ENCODE results near the gene LEF1.

The LEF1 gene

GRCh38 chr4:108070775-108071174 is 98.0 kb downstream of the LEF1 start:
- H3K27me3 ChIP-seq (replicated peaks), result no peaks in the 10 kb centered on the region
- no peak for DNase-seq
- H3K36me3 ChIP-seq (replicated peaks), result no peaks in the 10 kb centered on the region
- TF ChIP-seq CTCF (IDR thresholded peaks at IDR 0.05; ENCODE audit: low read depth, low read length, missing control alignments), result no peak
- no peak overlapping the region for H3K27ac ChIP-seq
- in situ Hi-C loops (cut with HindIII; ENCODE audit: low pct_ligation_motif_present, low sequenced_read_pairs), result no loop called here
- H3K4me3 ChIP-seq (ENCODE audit: low read depth, low read length), result no peak overlapping the region

- no peak for DNase-seq
- Histone ChIP-seq H3K27ac (no peak overlapping the region), H3K36me3 (replicated peaks) (no peaks in the 10 kb centered on the region), H3K27me3 (replicated peaks) (no peaks in the 10 kb centered on the region), H3K4me3 (ENCODE audit: low read depth, low read length) (no peak overlapping the region)
- in situ Hi-C loops (cut with HindIII; ENCODE audit: low pct_ligation_motif_present, low sequenced_read_pairs), result no loop called here
- TF ChIP-seq CTCF (IDR thresholded peaks at IDR 0.05; ENCODE audit: low read depth, low read length, missing control alignments), result no peak
Observed at GRCh38 chr4:108068442-108068841, 100.3 kb downstream of the LEF1 start.

DNA sequence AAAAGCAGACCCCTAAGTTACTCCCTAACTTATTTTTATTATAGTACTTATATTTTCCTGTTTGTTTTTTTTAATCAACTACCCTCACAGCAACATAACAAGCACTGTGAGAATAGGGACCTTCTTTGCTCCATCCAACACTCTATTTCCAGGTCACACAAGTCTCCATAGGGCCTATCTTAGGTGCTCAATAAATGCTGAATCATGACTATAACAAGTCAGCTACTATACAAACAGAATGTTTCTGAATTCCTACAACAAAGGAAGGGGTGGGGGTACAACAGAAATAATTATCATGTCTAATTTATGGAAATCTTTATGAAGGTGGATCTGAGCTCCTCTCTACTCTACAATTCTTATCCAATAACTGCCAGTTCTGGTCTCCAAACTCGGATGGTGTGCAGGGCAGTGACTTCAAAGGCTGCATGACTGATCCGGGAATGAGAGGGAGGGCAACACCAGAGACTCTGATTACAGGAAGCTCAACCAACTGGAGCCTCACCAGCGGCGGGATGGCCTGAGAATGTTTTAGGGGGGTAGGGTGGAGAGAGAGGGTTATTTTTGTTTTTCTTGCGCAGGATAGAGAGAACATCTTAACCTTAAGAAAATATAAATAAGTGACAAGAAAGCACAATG is 107.9 kb downstream of the LEF1 start:
- DNase-seq, result no peak
- TF ChIP-seq CTCF (IDR thresholded peaks at IDR 0.05; ENCODE audit: low read depth, low read length, missing control alignments), result no peak
- in situ Hi-C loops (cut with HindIII; ENCODE audit: low pct_ligation_motif_present, low sequenced_read_pairs), result no loop called here
- Histone ChIP-seq H3K27ac (no peak overlapping the region), H3K4me3 (ENCODE audit: low read depth, low read length) (no peak overlapping the region), H3K36me3 (replicated peaks) (no peaks in the 10 kb centered on the region), H3K27me3 (replicated peaks) (no peaks in the 10 kb centered on the region)

DNA sequence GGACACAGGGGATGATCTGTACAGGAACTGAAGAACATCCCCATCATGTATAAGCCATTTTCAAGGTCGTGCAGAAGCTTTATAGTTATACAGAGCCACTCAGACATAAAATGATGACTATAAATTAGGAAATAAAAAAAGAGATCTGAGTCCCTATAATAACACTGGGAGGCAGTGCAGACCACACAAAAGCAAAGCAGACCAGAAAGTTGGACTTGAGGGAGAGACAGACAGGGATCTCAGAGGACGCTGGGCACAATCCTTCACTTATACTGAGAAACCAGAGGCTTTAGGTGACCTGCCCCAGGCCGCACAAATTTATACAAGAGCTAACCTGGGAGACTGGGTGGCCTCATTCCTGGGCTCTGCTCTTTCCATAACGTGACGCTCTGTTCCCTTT is 108.6 kb downstream of the LEF1 start:
- no peaks in the 10 kb centered on the region for H3K27me3 ChIP-seq (replicated peaks)
- no peak overlapping the region for H3K4me3 ChIP-seq (ENCODE audit: low read depth, low read length)
- peak; percentile 35 for DNase-seq
- H3K36me3 ChIP-seq (replicated peaks), result no peaks in the 10 kb centered on the region
- in situ Hi-C loops (cut with HindIII; ENCODE audit: low pct_ligation_motif_present, low sequenced_read_pairs), result no loop called here
- no peak overlapping the region for H3K27ac ChIP-seq
- TF ChIP-seq CTCF (IDR thresholded peaks at IDR 0.05; ENCODE audit: low read depth, low read length, missing control alignments), result peak; percentile 61

- in situ Hi-C loops (cut with HindIII; ENCODE audit: low pct_ligation_motif_present, low sequenced_read_pairs), result no loop called here
- no peak for TF ChIP-seq CTCF (IDR thresholded peaks at IDR 0.05; ENCODE audit: low read depth, low read length, missing control alignments)
- Histone ChIP-seq H3K4me3 (ENCODE audit: low read depth, low read length) (no peak overlapping the region), H3K27ac (no peak overlapping the region), H3K36me3 (replicated peaks) (no peaks in the 10 kb centered on the region), H3K27me3 (replicated peaks) (no peaks in the 10 kb centered on the region)
- DNase-seq, result peak; percentile 14
Observed at GRCh38 chr4:108058685-108059440, 109.9 kb downstream of the LEF1 start.

All from brain microvascular endothelial cell (primary cell).